Measurements from ENCODE around the gene TJP2. TPM values are rescaled to one million over a fixed set of nuclear protein-coding genes. Genes with fewer than 3 reads are reported as not detected.
A peak's percentile ranks its signal among the peaks of the same experiment; 100 is the strongest.

The TJP2 gene
- total RNA-seq, 2 donors from 2014 or later: 21.1 to 30.2 TPM

DNA sequence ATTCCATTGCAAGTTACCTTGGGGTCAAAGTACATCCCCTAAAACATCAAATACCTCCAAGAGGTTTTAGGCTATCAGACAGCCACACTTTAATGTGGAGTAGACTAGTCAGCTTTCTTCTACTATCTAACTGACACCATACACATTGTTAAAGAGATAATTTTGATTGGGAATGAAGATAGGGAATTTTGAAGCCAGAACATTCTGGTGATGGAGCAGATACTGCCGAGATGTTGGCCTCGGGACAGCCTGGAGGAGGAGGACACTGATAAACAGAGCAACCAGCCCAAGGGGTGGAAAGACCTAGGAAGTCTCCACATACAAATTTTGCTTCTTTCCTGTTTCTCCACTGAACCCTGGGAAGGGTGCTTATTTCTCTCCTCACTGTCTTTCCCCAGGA, 14.9 kb downstream of the TJP2 start:
- ATAC-seq: no peak

GRCh38 chr9:69190086-69190862, 16.2 kb downstream of the TJP2 start:
- H3K36me3 Mint-ChIP-seq (ENCODE audit: low read depth): no peaks in the 10 kb centered on the region
- H3K27ac Mint-ChIP-seq: no peak overlapping the region
- DNase-seq (no peak), ATAC-seq (no peak)
- H3K27me3 Mint-ChIP-seq: no peaks in the 10 kb centered on the region
- peaks cover 10% of the 10 kb centered on the region for H3K4me1 Mint-ChIP-seq
- no peaks in the 10 kb centered on the region for H3K9me3 ChIP-seq (ENCODE audit: control insufficient read depth, low read length, poor library complexity, severe bottlenecking)
- no peak overlapping the region for H3K4me3 Mint-ChIP-seq

More for the DNA sequence above, 14.9 kb downstream of the TJP2 start:
- no peaks in the 10 kb centered on the region for H3K9me3 ChIP-seq (ENCODE audit: control insufficient read depth, low read length, poor library complexity, severe bottlenecking)
- H3K4me1 Mint-ChIP-seq: peaks cover 10% of the 10 kb centered on the region
- no peak overlapping the region for H3K4me3 Mint-ChIP-seq
- no peak for DNase-seq
- no peaks in the 10 kb centered on the region for H3K27me3 Mint-ChIP-seq
- no peaks in the 10 kb centered on the region for H3K36me3 Mint-ChIP-seq (ENCODE audit: low read depth)
- H3K27ac Mint-ChIP-seq: no peak overlapping the region

DNA sequence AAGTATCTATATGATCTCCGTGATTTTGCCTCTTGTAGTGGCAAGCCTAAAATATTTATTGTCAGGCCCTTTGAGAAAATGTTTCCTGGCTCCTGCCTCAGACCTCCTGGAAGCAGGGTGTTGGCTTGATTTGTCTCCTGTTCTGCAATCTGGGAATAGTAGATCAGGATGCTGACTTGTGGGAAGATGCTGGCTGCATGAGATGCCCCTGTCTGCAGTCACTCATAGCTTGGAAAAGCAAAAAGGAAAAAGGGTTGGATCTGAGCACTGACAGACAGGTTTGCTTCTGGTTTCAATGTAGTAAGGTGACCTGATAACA, 16.7 kb downstream of the TJP2 start:
- peak overlapping the region; percentile 8 for H3K27ac Mint-ChIP-seq
- no peak for ATAC-seq
- H3K4me3 Mint-ChIP-seq: no peak overlapping the region

GRCh38 chr9:69191231-69191630, 17.2 kb downstream of the TJP2 start:
- Mint-ChIP-seq H3K27ac (peak overlapping the region; percentile 8), H3K27me3 (no peaks in the 10 kb centered on the region), H3K4me3 (no peak overlapping the region), H3K36me3 (ENCODE audit: low read depth) (no peaks in the 10 kb centered on the region), H3K4me1 (peaks cover 10% of the 10 kb centered on the region)
- ATAC-seq (no peak), DNase-seq (no peak)
- no peaks in the 10 kb centered on the region for H3K9me3 ChIP-seq (ENCODE audit: control insufficient read depth, low read length, poor library complexity, severe bottlenecking)

More for the DNA sequence above, 16.7 kb downstream of the TJP2 start:
- no peaks in the 10 kb centered on the region for H3K9me3 ChIP-seq (ENCODE audit: control insufficient read depth, low read length, poor library complexity, severe bottlenecking)
- no peak for DNase-seq
- no peaks in the 10 kb centered on the region for H3K27me3 Mint-ChIP-seq
- H3K4me1 Mint-ChIP-seq: peaks cover 10% of the 10 kb centered on the region
- no peaks in the 10 kb centered on the region for H3K36me3 Mint-ChIP-seq (ENCODE audit: low read depth)

DNA sequence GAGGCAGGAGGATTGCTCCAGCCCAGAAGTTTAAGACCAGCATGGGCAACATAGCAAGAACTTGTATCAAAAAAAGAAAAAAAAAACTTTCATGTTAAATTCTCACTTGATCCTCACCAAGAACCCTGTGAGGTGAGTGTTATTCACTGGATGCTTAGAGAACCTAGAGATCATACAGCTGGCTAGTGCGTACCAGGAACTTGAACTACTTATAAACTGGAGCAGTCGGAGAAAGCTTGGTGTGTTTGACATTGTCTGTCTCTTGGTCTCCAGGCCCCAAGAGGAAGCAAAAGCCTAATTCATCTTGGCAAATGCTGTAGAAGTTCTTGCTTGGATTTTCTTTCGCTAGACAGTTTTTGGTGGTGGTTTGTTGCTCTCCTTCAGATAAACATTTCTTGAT, 18.1 kb downstream of the TJP2 start:
- no peak for DNase-seq
- H3K4me3 Mint-ChIP-seq: no peak overlapping the region
- peaks cover 10% of the 10 kb centered on the region for H3K4me1 Mint-ChIP-seq
- no peaks in the 10 kb centered on the region for H3K9me3 ChIP-seq (ENCODE audit: control insufficient read depth, low read length, poor library complexity, severe bottlenecking)
- H3K27ac Mint-ChIP-seq: no peak overlapping the region
- H3K36me3 Mint-ChIP-seq (ENCODE audit: low read depth): no peaks in the 10 kb centered on the region
- H3K27me3 Mint-ChIP-seq: no peaks in the 10 kb centered on the region
- no peak for ATAC-seq

GRCh38 chr9:69193685-69194032, 19.6 kb downstream of the TJP2 start:
- no peak overlapping the region for H3K4me3 Mint-ChIP-seq
- no peak for DNase-seq

GRCh38 chr9:69194702-69195418, 20.8 kb downstream of the TJP2 start:
- Mint-ChIP-seq H3K4me3 (no peak overlapping the region), H3K27ac (no peak overlapping the region), H3K4me1 (peaks cover 14% of the 10 kb centered on the region), H3K27me3 (no peaks in the 10 kb centered on the region), H3K36me3 (ENCODE audit: low read depth) (no peaks in the 10 kb centered on the region)
- ATAC-seq: no peak
- H3K9me3 ChIP-seq (ENCODE audit: control insufficient read depth, low read length, poor library complexity, severe bottlenecking): no peaks in the 10 kb centered on the region
- DNase-seq: no peak

More at GRCh38 chr9:69193685-69194032, 19.6 kb downstream of the TJP2 start:
- no peak for ATAC-seq
- Mint-ChIP-seq H3K27me3 (no peaks in the 10 kb centered on the region), H3K27ac (no peak overlapping the region), H3K36me3 (ENCODE audit: low read depth) (no peaks in the 10 kb centered on the region), H3K4me1 (peaks cover 10% of the 10 kb centered on the region)
- H3K9me3 ChIP-seq (ENCODE audit: control insufficient read depth, low read length, poor library complexity, severe bottlenecking): no peaks in the 10 kb centered on the region

DNA sequence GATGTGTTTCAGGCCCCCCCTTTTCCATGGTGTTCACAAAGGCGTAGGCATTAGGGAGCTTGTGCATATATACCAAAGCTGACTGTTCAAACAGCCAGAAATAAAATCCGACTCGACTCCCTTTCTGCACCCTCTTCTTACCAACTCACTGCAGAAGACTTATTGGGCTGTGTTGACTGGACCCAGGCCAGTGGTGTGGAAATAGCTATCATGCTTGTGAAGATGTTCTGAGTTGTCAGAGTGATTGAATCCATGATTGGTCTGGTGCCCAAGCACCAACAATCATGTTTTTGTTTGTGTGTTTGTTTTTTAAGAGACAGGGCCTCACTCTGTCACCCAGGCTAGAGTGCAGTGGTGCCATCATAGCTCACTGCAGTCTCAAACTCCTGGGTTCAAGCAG, 21.6 kb downstream of the TJP2 start:
- no peak for ATAC-seq
- DNase-seq: no peak
- H3K27me3 Mint-ChIP-seq: no peaks in the 10 kb centered on the region
- no peak overlapping the region for H3K4me3 Mint-ChIP-seq
- H3K27ac Mint-ChIP-seq: no peak overlapping the region
- H3K36me3 Mint-ChIP-seq (ENCODE audit: low read depth): no peaks in the 10 kb centered on the region
- H3K4me1 Mint-ChIP-seq: peaks cover 21% of the 10 kb centered on the region
- no peaks in the 10 kb centered on the region for H3K9me3 ChIP-seq (ENCODE audit: control insufficient read depth, low read length, poor library complexity, severe bottlenecking)

DNA sequence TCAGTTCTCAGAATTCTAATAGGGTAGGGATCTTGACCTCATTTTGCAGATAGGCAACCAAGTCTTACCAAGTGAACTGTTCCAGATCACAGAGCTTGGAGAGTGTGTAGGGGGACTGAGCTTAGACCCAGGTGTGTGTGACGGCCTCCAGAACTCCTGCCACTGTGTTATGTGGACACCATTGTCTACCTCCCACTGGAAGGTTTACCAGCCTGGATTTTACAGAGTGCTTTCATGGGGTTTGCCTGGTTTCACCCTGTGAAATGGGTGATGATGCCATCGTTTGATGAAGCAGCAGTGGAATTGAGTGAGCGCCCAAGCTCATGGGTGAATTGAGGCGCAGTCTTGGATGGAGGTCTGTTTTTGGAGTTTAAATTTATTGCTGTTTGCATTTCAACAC, 23.6 kb downstream of the TJP2 start:
- no peaks in the 10 kb centered on the region for H3K9me3 ChIP-seq (ENCODE audit: control insufficient read depth, low read length, poor library complexity, severe bottlenecking)
- no peak for DNase-seq
- Mint-ChIP-seq H3K4me3 (no peak overlapping the region), H3K4me1 (peaks cover 23% of the 10 kb centered on the region), H3K27me3 (no peaks in the 10 kb centered on the region), H3K36me3 (ENCODE audit: low read depth) (peaks cover 2% of the 10 kb centered on the region), H3K27ac (no peak overlapping the region)
- ATAC-seq: no peak

GRCh38 chr9:69198521-69199220, 24.6 kb downstream of the TJP2 start:
- DNase-seq (no peak), ATAC-seq (no peak)
- H3K4me3 Mint-ChIP-seq: no peak overlapping the region
- H3K27me3 Mint-ChIP-seq: no peaks in the 10 kb centered on the region
- H3K9me3 ChIP-seq (ENCODE audit: control insufficient read depth, low read length, poor library complexity, severe bottlenecking): no peaks in the 10 kb centered on the region
- peaks cover 2% of the 10 kb centered on the region for H3K36me3 Mint-ChIP-seq (ENCODE audit: low read depth)
- H3K4me1 Mint-ChIP-seq: peaks cover 23% of the 10 kb centered on the region
- no peak overlapping the region for H3K27ac Mint-ChIP-seq

- Mint-ChIP-seq H3K4me1 (peaks cover 23% of the 10 kb centered on the region), H3K27ac (peak overlapping the region; percentile 80), H3K4me3 (peak overlapping the region; percentile 39), H3K36me3 (ENCODE audit: low read depth) (peaks cover 2% of the 10 kb centered on the region), H3K27me3 (no peaks in the 10 kb centered on the region)
- no peaks in the 10 kb centered on the region for H3K9me3 ChIP-seq (ENCODE audit: control insufficient read depth, low read length, poor library complexity, severe bottlenecking)
- DNase-seq (no peak), ATAC-seq (no peak)
These were observed 25.8 kb downstream of the TJP2 start for GRCh38 chr9:69199769-69200470.

DNA sequence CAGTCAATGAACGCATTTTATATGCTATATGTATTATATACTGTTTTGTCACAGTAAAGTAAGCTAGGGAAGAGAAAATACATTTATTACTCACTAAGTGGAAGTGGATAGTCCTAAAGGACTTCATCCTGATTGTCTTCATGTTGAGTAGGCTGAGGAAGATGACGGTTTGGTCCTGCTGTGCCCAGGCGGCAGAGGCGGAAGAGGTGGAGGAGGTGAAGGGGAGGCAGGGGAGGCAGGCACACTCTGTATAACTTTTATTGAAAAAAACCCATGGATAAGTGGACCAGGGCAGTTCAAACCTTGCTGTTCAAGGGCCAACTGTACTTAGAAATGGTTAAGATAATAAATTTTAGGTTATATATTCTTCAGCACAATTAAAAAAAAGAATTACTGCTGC, 28.5 kb downstream of the TJP2 start:
- Mint-ChIP-seq H3K36me3 (ENCODE audit: low read depth) (peaks cover 2% of the 10 kb centered on the region), H3K27ac (no peak overlapping the region), H3K4me1 (peaks cover 23% of the 10 kb centered on the region), H3K27me3 (no peaks in the 10 kb centered on the region), H3K4me3 (no peak overlapping the region)
- no peak for DNase-seq
- no peak for ATAC-seq
- H3K9me3 ChIP-seq (ENCODE audit: control insufficient read depth, low read length, poor library complexity, severe bottlenecking): no peaks in the 10 kb centered on the region

GRCh38 chr9:69204326-69204725, 30.2 kb downstream of the TJP2 start:
- H3K4me3 Mint-ChIP-seq: no peak overlapping the region
- DNase-seq (no peak), ATAC-seq (no peak)
- H3K27ac Mint-ChIP-seq: no peak overlapping the region
- H3K4me1 Mint-ChIP-seq: peaks cover 22% of the 10 kb centered on the region
- H3K36me3 Mint-ChIP-seq (ENCODE audit: low read depth): peaks cover 2% of the 10 kb centered on the region
- no peaks in the 10 kb centered on the region for H3K9me3 ChIP-seq (ENCODE audit: control insufficient read depth, low read length, poor library complexity, severe bottlenecking)
- no peaks in the 10 kb centered on the region for H3K27me3 Mint-ChIP-seq
